Lower leg skin (tissue), 3 donors: ENCODE data around the gene KLRC4.

Source experiments
- POLR2A ChIP-seq, 2 donors: fragments of 450-650 bp; IDR thresholded peaks; one replicate each; pipeline ENCODE4 v1.6.1; 2016 to 2017; ENCODE audit warnings: antibody characterized with exemption in 2 of 2, mild to moderate bottlenecking in 1 of 2, moderate library complexity in 1 of 2
- TF ChIP-seq, protein P1 (sequence below), 3 donors: fragments of 450-650 bp; IDR thresholded peaks; one replicate each; pipeline ENCODE4 v1.5.1; 2016; ENCODE audit warnings: antibody characterized with exemption in 3 of 3, mild to moderate bottlenecking in 3 of 3, moderate library complexity in 2 of 3

- TF ChIP-seq, protein P1, sequence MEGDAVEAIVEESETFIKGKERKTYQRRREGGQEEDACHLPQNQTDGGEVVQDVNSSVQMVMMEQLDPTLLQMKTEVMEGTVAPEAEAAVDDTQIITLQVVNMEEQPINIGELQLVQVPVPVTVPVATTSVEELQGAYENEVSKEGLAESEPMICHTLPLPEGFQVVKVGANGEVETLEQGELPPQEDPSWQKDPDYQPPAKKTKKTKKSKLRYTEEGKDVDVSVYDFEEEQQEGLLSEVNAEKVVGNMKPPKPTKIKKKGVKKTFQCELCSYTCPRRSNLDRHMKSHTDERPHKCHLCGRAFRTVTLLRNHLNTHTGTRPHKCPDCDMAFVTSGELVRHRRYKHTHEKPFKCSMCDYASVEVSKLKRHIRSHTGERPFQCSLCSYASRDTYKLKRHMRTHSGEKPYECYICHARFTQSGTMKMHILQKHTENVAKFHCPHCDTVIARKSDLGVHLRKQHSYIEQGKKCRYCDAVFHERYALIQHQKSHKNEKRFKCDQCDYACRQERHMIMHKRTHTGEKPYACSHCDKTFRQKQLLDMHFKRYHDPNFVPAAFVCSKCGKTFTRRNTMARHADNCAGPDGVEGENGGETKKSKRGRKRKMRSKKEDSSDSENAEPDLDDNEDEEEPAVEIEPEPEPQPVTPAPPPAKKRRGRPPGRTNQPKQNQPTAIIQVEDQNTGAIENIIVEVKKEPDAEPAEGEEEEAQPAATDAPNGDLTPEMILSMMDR (IDR thresholded peaks at IDR 0.05) = no peak
- TF ChIP-seq POLR2A (IDR thresholded peaks at IDR 0.05) = no peak
These were observed 47.2 kb downstream of the KLRC4 start for GRCh38 chr12:10362325-10362724.
